ENCODE data around the gene TMEM119.
"Not testable (repeated sequence)": the region's sequence is repeated elsewhere in the genome, so short reads cannot be mapped to it uniquely, and the experiment has no call there.

The TMEM119 gene

DNA sequence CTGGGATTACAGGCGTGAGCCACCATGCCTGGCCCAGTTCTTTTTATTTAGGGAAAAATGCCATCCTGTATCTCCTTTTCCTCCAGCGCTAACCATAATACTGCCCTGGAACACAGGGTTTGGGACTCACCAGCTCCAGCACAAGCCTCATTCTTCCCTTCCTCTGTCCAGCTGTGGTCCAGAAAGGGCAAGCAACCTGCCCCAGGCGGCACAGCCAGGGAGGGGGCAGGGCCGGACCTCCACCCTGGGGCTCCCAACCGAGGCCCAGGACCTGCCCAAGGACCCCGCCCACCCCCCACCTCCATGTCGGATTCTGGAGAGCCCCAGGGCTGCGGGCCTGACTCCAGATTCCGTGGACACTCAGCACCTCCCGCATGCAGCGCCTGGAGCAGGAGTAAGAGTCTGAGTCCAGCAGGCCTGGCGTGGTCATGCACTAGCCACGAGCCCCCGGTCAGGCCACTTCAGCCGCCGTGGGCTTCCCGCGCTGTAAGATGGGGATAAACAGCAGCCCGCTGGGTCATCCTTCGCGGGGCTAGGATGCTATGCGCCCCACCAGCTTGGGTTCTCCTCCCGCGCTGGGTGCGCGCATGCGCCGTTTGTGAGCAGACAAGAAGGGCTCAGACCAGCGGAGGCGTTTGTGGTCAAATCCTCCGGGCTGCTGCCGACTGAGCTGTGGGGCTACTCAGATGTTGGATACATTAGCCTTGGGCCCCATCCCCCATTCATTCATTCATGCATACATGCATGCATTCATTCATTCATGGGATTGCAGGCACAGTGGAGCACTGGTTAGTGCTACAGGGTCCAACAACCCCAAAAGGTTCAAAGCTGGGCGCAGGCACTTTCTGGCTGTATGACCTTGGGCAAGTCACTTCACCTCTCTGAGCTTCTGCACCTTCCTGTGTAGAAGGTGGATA is 16.3 kb downstream of the TMEM119 start:
- no peak for DNase-seq

DNA sequence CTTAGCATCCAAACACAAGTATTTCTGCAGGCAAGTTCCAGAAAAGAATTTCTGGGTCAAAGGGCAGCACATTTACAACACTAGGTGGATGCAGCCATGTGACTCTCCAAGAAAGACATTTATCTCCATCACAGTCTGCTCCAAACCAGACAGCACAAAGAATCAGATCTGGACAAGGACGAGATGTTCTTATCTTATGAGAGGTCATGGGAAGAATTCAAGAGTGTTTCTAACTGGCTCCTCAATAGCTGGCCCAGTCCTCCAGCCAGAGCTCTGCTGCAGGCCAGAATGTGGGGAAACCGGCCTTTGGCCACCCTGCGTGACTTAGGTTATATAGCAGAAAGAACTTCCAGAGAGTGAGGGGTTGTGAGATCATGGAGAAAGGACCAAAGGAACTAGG is 17.4 kb downstream of the TMEM119 start:
- DNase-seq, result no peak

DNA sequence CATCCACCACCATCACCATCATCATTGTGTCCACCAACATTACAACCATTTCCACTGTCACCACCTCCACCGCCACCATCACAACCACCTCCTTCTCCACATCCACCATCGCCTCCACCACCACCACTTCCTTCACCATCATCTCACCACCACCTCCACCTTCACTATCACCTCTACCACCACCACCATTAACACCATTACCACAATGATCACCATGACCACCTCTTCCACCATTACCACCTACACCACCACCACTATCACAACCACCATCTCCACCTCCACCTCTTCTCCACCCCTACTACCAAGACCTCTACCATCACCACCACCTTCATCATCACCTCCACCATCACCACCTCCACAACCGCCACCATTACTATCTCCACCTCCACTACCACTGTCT is 19.1 kb downstream of the TMEM119 start:
- DNase-seq, result no peak

DNA sequence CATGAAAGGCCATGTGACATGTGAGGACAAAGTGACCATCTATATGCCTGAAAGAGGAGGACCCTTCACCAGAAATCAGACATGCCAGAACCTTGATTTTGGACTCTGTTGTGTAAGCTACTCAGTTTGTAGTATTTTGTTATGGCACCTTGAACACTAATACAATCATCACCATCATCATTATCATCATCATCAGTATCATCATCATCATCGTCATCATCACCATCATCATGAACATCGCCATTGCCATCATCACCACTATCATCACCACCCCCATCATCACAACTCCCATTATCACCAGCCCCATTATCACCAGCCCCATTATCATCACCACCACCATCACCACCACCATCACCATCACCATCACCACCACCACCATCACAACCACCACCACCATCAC is 19.6 kb downstream of the TMEM119 start:
- DNase-seq, result no peak

DNA sequence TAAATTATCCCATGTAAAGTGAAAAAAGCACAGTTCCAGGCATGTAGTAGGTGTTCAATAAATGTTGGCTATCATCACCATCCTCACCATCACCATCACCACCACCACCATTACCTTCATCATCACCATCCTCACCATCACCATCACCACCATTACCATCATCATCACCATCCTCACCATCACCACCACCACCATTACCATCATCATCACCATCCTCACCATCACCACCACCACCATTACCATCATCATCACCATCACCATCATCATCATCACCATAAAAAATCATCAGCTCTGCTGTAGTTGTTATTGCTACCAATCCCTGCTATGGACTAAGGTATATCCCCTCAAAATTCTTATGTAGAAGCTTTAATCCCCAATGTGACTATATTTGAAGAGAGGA is 20.4 kb downstream of the TMEM119 start:
- DNase-seq, result no peak

DNA sequence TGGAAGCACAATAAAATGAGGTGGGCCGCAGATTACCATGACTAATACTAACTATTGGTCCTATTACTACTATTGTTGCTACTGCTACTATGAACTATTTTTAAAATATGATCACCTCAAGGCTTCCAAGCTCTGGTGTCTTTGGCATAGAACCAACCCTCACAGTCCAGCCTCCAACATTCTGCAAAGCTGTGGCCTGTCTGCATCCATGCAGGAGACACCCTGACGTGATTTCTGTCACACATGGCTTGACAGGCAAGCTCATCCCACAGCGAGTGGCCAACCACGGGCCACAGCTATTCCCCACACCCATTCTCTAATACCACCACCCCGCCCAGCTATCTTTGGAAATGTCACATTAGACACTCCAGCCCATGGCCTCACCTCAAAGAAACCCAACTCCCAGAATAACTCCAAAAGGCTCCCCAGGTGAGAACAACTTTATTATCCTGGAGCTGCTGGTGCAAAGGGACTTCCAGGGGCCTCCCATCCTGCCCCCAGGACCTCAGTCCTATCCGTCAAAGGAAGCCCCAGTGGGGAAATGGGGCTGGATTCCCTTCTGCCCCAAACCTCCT is 21.1 kb downstream of the TMEM119 start:
- no peak for DNase-seq

DNA sequence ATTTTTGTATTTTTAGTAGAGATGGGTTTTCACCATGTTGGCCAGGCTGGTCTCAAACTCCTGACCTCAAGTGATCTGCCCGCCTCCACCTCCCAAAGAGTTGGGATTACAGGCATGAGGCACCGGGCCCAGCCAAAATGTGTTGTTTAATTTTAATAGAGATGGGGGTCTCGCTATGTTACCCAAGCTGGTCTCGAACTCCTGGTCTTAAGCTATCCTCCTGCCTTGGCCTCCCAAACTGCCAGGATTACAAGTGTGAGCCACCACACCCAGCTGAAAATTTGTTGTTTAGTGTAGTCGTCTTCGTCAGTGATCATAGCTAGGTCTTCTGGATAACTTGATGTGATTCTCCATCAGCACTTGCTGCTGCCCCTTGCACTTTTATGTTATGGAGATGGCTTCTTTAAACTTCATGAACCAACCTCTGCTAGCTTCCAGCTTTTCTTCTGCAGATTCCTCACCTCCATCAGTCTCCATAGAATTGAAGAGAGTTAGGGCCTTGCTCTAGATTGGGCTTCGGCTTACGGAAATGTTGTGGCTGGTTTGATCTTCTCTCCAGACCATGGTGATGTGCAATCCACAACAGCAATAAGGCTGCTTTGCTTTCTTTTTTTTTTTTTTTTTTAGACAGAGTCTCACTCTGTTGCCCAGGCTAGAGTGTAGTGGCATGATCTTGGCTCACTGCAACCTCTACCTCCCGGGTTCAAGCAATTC is 22.5 kb downstream of the TMEM119 start:
- DNase-seq, result no peak

DNA sequence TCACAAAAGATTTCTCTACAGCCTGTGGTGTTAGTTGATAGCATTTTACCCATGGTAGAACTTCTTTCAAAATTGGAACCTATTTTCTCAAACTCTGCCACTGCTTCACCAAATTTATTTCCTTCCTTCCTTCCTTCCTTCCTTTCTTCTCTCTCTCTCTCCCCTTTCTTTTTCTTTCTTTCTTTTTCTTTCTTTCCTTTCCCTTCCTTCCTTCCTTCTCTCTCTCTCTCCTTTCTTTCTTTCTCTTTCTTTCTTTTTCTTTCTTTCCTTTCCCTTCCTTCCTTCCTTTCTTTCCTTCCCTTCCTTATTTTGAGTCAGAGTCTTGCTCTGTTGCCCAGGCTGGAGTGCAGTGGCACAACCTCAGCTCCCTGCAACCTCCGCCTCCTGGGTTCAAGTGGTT is 23.6 kb downstream of the TMEM119 start:
- DNase-seq, result not testable (repeated sequence)

DNA sequence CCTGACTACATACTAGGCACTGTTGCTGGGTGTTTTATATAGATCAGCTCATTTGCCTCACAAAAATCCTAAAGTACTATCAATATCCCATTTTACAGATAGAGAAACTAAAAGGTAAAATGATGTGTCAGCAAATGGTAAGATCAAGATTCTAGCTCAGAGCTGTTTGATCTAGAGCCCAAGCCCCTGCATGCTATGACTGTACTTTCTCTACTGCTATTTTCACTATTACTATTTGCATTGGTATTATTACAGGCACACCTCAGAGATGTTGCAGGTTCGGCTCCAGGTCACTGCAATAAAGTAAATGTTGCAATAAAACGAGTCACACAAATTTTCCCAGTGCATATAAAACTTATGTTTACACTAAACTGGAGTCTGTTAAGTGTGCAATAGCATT is 24.6 kb downstream of the TMEM119 start:
- peak in 1 of 5 donors; percentile 74 for DNase-seq

DNA sequence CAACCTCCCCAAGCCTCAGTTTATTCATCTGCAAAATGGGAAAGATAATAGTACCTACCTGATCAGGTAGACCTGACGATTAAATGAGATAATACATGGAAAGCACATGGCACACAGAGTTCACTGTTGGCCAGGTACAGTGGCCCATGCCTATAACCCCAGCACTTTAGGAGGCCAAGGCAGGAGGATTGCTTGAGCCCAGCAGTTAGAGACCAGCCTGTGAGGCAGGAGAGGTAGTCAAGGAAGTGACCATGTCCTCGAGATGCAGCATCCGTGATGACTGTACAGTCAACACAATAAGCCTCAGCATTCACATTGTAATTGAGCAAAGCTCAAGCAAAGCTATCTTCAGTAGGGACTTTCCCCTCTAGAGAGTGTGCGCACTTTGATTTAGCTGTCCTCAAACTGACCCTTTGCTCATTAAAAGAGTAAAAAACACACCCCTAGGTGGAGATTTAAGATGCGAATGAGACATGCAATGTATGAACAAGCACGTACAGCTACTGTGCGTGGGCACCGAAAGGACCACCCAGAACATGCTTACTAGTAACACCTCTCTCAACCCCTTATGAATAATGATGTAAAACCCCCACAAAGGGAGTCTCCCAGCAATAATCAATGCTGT is 25.6 kb downstream of the TMEM119 start:
- peak in 1 of 5 donors; percentile 38 for DNase-seq

DNA sequence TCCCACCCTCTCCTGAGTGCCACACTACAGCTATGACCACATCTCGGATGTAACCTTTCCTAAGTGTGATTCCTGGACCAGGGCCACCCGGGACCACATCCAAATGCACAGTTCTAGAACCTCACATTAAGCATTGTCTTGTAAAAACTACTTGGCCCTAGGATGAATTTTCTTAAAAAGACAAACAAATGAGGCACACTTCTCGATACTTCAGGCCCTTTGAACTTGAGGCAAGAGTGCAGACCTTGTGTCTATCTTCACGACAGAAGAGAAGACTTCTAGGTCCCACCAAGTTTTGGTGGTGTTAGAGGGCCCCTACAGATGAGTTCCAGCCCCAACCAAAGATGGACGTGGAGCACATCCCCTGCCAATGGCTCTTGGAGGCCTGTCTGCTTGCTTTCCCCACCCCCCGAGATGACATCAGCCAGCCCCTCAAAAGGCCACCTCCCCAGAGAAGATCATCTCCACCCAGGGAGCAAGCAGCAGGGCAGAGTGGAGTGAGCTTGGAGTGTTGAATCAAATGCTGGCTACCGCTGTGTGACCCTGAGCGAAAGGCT is 26.2 kb downstream of the TMEM119 start:
- DNase-seq, result no peak

DNA sequence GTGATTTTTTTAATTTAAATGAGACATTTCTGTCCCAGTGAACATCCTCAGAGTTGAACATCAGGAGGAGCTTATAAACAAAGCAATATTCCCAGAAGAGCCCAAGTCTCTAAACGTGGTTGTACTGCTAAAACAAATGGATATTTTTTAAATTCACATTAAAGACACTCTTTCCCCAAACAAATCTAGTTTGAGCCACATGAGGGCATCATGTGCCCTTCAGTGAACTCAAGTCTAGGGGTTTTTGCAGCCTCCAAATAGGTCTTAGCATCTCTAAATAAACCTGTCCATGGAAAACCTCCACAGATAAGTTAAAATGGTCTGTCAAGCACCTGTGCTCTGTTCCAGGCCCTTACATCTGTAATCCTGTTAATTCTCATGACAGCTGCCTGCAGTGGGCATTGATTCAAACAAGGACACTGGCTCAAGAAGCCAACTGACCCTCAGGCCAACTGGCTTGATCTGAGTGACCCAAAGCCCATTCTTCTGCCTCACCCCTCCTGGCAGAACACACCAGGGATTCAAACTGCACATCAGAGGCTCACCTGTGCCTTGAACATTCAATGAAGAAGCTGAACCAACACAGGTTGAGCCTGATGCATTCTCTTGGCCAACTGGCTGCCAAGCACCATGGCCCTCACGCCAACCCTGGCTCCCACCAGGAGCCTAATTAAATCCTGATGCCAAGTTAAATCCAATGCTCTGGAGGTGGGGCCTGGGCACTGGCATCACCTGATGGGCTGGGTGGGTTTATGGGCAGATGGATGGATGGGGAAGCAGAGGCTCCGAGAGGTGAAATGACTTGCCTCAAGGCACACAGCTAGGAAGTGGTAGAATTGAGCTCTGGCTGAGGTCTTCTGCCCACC is 26.9 kb downstream of the TMEM119 start:
- peak in 1 of 5 donors; percentile 45 for DNase-seq

DNA sequence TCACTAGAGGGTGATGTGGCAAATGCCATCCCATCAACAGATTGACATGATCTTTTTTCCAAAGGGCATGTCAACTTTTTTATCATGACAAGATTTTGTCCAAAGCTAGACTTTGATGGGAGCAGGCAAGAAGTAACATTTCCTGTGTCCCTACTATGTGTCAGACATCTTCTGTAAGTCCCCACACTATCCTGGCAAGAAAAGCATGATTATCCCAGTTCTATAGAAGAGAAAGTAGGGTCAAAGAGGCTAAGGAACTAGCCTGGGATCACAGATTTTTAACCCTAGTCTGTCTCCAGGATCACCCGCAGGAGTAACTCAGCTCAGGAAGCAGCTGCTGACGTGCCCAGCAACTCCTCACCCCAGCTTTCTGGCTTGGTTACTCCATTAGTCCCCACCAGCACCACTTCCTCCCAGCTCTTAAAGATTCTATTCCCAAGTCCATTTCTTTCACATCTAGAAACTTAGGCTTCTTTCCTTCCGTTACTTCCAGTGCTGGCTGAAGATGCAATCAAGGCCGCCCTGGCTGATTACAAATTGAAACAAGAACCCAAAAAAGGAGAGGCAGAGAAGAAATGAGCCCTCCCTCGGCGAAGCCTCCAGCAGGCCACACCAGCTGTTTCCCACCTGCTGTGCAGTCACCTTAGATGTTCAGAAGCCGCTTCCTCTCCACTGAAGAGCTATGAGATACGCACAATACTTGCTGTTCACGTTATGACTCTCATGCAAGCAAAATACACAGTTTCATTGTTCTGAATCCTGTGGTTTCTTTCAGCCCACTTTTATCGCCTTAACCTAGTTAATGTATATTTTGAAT is 29.3 kb downstream of the TMEM119 start:
- DNase-seq, result peak in 3 of 5 donors; percentile 55 to 91 (median 62)

DNA sequence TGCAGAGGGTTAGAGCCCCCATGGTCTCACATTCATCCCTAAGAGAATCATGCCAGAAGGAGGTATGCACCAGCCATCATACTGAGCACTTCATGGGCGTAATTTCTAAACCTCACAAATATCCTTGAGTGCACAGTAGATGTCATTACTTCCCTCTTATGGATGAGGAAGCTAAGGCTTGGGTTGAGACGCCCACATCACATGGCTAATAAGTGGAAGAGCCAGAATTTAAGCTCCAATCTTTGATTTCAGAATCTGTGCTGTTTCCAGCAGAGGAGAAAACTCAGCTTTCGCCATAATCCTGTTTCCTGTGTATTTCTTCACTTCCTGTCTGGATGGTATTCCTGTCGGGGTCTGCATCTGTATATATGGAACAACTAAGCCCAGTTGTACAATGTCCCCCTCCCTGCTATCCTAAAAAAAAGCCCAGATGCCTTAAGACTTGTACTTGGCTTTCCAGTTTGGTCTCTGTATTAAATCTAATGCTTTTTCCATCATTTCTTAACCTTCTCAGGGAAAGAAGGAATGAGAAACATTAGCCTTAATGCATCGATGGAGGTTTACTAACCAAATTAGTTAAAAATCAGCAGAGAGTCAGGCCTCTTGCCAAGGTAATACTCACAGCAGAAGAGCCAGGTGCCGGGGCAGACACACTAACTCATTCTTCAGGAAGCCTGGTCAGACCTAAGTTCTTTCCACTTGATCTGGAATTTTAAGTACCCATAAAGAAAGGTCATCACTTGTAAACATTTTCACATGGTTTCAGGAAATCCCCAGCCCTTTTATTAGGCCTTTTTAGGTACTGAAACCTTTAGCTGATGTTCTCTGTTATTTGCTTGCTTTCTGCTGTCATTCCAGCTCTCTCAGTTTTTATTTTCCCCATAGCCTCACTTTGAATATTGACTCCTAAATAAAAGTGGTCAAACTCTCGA is 30.2 kb downstream of the TMEM119 start:
- DNase-seq, result no peak

DNA sequence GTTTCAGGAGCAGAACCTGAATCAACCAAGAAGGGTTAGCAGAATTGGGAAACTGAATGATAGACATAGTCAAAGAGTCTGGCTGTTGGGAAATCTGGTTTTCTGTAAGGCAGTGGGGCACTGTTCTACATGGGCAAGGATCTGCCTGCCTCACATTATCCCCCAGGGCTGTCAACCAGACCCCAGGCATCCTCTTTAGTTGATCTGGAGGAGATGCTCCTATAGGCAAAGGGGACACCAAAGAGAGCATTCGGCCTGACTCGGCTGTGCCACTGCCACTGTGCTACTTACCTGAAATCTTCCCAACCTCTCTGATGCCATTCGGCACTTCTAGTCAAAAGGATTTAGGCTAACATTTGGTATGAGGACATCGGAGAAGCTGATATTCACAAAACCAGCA is 31.4 kb downstream of the TMEM119 start:
- no peak for DNase-seq

DNA sequence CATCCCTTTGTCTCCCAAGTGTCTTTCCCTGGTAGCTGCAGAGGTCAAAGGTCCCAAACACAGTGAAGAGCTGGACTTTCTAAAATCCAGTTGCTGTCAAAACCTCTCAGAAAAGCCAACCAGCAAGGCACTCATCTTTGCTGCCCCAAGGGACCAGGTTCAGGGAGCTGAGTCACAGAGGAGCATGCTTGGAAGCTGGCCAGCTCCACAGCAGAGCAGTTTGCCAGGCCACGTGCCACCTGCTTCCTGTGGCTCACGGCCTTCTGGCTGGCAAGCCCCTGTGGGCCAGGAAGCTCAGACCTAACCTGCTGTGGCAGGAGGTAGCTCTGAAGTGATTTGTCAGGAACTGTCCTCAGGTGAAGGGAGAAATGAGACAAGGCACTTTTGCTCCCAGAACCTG is 31.9 kb downstream of the TMEM119 start:
- peak; percentile 34 to 69 (median 37) for DNase-seq

DNA sequence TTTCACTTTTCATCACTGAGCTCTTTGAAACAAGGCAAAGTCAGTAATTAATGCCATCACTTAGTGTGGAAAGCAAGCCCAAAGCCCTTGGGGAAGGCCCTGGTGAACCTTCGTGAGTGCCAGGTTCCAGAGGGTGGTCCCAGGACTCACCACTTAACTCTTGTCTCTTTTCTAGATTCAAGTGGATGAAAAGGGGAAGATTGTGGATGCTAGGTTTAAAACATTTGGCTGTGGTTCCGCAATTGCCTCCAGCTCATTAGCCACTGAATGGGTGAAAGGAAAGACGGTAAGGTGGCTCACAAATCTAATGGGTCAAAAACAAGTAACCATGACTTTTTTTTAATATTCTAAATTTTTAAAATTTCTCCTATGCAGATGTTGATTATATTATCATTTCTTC is 32.7 kb downstream of the TMEM119 start:
- DNase-seq, result no peak

DNA sequence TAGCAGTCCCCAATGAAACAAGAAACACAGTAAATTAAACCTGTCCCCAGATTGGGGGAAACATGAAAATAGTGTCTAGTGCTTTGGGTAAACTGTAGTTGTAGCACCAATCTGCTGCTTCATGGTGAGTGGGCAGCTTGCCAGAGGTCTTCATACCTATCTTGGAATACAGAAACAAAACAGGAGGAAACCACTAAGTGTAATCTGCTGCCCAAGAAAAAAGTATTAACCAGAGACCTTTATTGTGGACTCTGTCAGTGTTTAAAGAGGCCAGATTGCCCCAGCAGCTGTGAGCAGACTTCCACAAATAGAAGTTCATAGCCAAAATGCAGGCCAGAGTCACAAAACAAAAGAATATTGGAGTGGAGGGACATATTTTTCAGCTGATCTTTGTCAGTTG is 33.2 kb downstream of the TMEM119 start:
- DNase-seq, result no peak

DNA sequence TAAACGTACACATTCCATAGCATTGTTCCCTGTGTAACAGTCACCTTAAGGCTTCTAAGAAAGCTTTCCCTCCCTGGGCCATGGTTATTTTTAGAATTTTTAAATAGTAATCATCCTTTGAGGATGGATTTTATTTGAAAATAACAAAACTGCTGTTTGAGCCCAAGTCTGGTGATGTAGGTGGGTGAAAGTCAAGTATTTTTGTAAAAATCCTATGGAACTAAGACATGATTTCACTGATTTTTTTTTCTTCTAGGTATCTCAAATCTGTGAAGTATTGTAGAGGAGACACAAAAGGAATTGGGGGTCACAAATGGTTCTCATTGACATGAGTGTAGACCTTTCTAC is 34.1 kb downstream of the TMEM119 start:
- DNase-seq, result no peak

Data from T-helper 1 cell (primary cell).